Stimulated activated CD4-positive, alpha-beta T cell treated with anti-CD3 and anti-CD28 coated beads, Interleukin-4, amount 100 ng/mL, for 4 hours (primary cell): ENCODE data around the gene NIN.

Source experiments
- DNase-seq, 2 experiments: peaks; one replicate each; pipeline ENCODE4 v3.0.0-alpha.2; 2020

NIN gene

DNA sequence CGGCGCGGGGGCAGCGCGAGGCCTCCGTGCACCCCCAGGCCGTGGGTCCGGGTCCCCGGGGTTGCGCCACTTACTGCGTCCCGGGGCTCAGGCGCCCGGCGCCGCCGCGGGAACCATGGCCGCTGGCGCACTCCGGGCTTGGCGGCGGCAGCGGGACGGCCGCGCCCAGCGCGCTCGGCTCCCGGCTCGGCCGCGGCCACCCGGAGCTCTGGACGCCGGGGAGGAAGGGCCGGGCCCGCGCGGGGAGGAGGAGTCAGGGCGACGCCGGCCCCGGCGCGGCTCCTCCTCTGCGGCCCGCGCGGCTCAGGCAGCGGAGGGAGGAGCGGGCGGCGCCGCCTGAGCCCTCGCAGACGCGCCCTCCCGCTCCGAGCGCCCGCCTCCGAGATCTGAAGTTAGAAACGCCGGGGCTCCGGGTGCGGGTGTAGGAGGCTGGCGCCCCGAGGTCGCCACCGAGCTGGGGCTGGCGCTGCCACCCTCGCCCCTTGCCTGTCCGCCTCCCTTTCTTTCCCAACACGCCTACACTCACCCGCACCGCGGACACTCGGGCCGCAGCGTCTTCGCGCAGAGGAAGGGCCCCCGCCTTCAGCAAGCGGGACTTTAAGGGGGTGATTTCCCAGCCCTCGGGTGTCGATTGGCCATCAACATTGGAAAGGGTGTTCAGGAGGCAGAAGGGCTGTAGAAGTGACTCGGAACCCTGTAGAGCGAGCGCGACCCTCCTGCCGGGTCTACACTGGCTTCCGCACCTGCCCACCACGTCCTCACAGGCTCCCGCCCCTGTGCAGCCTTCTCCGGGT is at the start of gene NIN:
TSS of gene NIN (minus strand) at position 231 of the 794 bp plus-strand sequence. CDS start 9,106 bp downstream, outside the sequence.
- DNase-seq = peak; percentile 70 to 76

DNA sequence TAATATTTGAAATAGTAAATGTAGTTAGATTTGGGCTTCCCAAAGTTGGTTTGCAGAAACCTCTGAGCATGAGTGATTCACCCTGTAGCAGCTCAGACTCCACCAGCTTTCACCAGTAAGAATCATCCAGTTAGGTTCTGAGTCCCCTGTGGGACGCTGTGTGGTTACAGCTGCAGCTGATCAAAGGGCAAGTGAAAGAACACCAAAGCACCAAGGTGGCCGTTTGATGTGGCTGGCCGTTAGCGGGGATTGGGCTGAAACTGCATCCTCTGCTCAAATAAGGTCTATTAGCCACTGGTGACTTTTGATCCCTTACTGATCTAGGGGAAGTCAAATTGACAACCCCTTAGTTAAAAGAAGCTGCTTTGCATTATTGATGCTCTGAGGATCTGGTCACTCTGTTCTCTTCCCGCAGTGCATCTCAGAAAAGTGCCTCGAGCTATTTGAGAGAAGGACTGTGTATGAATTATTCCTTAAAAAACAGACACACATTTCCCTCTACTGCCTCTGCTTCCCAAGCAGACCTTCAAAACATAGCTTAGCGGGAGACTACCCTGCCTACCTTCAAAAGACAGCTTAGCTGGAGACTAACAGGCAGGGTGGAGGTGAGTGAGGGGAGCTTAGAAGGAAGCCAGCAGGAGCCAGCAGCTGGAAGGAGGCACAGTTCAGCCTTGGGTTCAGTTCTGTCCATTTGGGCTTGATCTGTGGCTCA is 44.6 kb upstream of the NIN start:
- DNase-seq = peak in 1 of 2 experiments; percentile 51

DNA sequence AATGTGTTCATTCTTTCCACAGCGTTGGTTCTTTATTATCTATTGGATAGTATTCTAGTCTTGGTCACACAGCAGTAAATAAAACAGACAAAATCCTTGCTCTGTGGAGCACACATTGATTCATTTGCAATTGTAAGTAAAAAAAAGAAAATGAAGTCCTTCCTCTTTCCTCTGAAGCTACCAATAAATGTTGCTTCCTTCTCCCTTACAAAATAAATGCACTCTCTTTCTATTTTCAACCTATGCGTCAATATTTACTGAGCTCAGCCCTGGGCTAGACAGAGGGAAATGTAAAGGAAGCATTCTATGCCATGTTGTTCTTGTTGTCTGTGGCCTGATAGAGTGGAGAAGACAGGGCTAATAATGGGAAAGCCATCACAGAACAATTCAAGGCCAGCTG is 43.8 kb upstream of the NIN start:
- no peak for DNase-seq

GRCh38 chr14:50871914-50872732 is 41.2 kb upstream of the NIN start, which contains the start of gene ABHD12B:
Gene ABHD12B (plus strand): TSS chr14:50872053. CDS start chr14:50872175, 122 bp downstream.
- no peak for DNase-seq

DNA sequence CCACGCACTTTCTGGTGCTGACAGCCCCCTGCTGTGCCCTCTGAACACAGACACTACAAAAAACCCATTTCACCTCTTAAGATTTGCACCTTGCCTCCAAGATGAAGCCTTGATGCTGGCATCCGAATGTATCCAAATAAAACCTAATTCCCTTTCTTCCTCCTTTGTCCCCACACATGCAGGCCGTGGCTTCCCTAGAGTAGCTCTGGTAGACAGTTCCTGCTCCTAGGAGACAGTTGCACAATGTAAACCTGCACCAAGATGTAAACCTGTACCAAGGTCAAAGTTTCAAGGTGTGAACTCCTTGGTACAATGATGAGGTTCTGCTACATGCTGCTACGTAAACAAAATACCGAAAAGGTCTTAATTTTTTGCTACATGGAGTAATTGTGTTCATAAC is 40.3 kb upstream of the NIN start:
- no peak for DNase-seq

DNA sequence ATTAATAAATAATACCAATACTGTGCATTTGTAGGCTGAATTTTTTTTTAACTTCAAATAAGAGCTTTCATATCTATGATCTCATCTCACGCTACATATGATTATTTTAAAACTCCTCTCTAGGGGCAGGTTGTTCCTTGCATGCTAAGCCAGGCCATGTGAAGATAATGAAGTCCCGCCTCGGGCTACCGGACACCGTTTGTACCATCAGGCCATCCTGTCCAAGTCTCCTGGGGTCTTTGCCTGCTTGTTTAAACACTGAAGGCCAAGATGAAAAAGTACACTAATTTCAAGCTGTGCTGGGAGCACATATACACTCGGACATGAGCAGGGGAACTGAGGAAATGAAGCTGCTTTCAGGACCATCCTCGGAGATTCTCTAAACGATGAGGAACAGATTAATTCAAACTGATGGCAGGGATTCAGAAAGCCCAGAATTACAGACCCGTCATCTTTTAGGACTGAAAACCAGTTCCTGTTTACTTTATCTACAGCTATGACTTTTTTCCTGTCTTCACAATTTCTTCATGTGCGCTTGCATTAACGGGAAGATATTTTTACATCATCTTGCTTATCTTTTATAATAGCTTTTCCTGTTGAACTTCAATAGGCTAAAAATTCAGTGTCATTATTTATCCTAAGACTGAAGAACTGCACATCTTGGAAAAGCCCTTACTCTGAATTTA is 34.6 kb upstream of the NIN start:
- no peak for DNase-seq

DNA sequence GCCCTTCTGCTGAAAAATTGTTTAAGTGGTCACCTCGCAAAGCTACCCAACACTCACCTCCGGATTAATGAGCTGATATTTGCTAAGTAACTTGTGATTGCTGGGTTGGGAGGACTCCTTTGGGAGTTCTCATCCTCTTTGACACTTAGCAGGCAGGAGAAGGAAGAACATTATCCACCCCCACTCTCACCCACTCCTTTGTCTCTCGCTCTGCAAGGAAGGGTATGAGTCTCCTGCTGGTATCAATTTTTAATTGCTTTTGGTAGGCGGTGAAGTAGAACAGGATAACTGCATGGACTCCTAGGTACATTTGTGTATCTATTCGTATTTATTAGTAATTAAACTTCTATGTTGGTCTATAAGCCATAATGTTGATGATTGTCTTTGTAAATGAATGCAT is 34.0 kb upstream of the NIN start:
- no peak for DNase-seq

DNA sequence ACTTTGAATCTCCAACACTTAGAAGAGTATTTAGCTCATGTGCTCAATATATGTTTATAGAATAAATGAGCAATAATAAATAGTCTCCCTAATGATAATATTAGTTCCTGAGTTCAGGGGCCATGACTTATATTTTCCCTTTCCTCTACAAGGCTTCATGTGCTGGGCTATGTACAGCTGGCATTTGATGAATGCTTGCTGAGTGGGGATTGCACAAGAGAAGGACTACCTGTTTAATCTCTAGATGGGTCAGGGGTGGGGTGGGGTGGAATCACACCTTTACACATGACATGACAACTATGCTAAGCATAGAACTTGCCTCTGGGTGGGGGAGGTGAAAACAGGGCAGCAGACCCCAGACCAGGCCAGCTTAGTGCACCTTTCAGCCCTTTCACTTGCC is 33.3 kb upstream of the NIN start:
- DNase-seq = no peak

DNA sequence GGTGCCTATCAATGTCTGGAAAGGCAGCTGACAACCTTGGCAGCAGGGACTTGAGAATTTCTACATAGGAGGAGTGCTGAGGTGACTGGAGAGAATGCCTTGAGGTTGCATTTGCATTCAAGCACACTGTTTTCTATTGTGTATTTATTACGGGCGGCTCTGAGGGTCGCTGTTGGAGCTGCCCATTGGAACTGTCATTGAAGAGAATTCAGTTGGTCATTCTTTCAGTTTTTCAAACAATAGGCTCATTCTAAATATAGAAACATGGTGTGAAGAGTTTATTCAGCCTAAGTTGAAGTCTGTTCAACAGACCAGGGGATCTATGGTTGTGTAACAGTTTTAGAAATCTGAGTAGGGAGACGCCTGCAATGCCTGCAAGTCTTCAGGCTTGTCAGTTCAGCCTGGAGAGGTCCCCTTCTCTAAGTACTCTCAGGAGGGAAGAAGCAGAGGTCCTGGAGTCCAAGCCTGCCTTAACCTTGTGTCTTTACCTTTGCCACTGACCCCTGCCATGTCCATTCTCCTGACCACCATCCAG is 31.1 kb upstream of the NIN start:
- no peak for DNase-seq

DNA sequence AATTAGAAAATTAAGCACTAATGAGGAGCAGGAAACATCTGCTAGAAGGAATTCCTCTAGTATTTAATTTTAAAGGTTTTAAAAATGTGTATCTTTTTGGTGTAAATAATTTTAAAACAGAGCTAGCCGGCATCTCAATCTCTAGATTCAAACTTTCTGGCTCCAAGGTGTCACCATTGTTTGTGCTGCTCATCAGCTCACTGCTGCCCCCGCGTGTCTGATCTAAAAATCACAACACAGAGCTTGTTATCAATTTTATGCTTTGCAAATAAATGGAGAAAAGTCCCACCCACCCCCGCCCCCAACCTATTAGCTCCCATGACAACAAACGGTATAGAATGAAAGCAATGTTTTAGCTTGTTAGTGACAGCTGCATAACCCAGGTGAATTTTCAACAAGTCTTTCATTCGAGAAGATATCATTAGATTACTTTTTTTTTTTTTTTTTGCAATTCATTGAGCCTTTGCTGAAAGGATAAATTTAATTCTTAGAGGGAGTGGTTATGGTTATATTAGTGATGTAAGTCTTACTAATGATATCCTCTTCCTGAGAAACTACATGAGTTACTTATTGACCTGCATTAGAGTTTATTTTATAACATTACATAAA is 29.6 kb upstream of the NIN start:
- peak; percentile 83 to 86 for DNase-seq

GRCh38 chr14:50859296-50859624 is 28.3 kb upstream of the NIN start:
- DNase-seq = no peak

GRCh38 chr14:50856660-50857059 is 25.7 kb upstream of the NIN start:
- no peak for DNase-seq

GRCh38 chr14:50855558-50855957 is 24.6 kb upstream of the NIN start:
- no peak for DNase-seq

GRCh38 chr14:50854521-50854920 is 23.6 kb upstream of the NIN start:
- DNase-seq = no peak

DNA sequence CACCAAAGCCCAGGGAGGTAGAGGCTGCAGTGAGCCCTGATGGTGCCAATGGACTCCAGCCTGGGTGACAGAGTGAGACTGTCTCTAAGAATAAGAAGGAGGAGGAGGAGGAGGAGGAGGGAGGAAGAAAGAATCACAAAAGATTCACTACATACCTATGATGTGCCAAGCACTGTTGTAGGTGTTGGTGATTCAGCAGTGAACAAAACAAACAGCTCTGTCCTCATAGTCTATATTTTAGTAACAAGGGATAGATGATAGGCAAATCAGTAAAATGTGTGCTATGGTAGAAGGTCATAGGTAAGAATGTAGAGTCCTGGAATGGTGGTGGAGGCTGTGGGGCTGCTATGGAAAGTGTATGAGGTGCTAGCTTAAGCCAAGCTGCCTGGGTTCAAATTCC is 22.9 kb upstream of the NIN start:
- DNase-seq = no peak

DNA sequence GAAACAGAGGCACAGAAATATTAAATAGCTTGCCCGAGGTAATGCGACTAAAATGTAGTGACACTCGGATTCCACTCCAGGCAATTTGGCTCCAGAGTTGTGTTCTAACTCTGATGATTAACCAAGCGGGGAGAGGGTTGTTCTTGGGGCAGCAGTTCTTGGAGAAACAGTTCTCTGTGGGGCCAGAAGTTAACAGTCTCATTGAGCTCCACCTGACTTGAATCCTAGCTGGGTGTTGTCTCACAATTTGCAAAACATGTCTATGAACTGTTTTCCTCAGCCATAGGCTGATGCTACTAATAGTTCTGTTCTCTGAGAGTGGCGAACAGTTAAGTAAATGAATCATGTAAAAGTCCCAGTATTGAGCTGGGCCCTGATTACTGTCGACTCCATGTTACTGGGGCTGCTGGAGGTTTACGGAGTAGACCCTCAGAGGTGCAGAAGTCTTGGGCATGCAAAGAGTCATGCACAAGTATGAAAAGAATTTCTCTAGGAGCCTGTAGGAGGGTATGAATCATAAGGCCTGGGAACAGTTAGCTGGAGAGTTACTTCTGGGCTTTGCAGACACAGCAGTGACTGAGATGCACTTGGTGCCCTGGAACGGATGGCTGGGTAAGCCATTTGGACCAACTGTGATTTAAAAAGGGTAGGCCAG is 15.4 kb upstream of the NIN start:
- no peak for DNase-seq

- no peak for DNase-seq
These were observed 14.2 kb upstream of the NIN start for GRCh38 chr14:50845166-50845565.

DNA sequence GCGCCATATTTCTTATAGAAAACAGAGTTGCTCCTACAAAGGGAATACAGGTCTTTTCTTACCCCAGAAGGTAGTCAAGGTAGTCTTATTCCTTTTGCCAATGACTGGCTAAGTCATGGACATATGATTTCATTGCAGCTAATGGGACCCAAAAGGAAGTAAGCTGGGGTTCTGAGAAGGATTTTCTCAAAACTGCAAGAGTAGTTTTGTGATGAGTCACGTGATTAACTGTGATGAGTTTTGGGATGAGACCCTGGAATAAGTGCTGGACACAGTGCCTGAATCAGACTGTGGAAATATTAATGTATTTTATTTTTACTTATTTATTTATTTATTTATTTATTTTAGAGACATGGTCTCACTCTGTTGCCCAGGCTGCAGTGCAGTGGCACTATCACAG is 13.4 kb upstream of the NIN start:
- DNase-seq = no peak

GRCh38 chr14:50839691-50840090 is 8.7 kb upstream of the NIN start:
- no peak for DNase-seq

DNA sequence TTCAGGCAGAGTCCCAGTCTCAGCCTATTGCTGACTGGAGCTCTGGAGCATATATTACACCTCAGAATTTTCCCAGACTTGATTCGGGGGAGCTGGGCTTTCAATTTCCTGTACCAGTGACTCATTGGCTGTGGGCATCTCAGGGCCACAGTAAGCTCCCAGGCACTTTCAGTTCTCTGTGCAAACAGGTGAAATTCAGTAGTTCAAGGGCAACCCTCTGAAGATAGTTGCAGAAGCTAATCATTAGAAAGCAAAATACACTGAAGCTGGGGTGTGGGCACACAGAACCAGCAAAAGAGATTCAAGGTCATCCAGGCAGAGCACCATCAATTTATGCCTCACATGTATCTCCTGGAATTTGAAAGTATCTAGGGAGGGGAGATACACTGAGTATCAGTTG is 8.1 kb upstream of the NIN start:
- no peak for DNase-seq

DNA sequence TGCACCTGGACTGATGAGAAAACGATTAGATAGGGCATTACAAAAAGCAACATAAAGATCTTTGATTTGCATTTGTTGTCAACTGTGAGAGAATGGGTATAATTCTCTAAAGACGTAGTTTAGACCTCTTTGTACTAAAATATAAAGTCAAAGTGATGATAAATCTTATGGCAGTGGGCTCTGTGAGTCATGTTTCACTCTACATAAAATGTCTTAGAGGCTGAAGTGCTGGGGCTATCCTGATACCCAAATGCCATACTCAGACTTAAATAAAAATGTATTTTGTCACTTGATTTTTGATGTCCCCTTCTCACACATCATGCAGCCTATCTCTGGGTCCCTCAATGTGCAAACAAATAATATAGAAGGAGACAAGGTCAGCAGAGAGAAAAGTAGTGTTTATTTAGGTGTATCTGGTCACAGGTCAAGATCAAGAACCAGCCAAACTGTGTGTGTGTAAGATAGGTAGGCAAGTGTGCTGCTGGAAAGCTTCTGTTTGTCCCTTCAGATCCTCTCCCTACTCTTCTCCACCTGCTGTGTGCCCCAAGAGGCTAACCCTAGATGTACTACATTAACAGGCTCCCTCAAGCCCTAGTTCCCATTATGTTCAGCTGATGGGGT is 7.0 kb upstream of the NIN start:
- DNase-seq = no peak
